Measurements from ENCODE around the gene CACNG4.
"Not testable (repeated sequence)": the region's sequence is repeated elsewhere in the genome, so short reads cannot be mapped to it uniquely, and the experiment has no call there.

CACNG4 gene

DNA sequence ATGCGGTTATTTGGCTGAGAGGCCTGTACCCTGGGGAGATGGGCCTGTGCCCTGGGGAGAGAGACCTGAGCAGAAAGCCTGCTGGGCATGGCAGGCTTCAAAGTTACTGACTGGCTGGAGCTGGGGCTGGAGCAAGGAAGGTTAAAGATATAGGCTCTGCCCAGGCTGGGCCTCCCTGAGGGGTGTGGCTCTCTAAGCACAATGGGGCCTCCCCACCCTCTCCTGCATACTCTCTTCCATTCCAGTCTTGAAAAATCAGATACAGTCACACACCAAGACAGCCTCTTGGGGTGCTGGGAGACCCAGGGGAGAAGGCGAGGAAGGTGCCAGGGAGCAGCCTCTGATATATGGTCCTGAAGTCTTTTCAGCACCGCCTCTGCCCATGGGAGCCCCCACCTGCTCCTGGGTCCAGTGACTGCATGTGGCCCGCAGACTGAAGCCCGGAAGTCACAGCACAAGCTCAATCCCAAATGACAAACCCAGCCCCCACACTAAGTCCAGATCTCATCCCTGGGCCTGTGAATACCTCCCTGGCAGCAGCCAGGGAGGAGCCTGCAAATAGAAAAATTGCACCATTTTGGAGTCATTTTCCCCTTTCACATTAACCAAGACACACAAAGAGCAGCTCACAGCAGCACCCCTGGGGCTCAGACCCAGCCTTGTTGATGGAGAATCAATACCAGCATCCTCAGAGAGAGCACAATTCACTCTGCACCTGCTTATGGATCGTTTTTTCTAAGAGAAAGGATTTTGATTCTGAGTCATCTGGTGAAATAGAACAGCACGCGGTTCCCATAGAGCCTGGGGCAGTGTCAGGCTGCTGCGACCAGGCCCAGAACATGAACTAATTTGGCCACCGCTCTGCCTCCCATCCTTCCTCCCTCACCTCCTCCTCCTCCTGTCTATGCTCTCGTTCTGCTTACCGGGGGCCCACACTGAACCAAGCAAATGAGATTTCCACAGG lies 54.2 kb downstream of the CACNG4 start:
- DNase-seq = no peak

DNA sequence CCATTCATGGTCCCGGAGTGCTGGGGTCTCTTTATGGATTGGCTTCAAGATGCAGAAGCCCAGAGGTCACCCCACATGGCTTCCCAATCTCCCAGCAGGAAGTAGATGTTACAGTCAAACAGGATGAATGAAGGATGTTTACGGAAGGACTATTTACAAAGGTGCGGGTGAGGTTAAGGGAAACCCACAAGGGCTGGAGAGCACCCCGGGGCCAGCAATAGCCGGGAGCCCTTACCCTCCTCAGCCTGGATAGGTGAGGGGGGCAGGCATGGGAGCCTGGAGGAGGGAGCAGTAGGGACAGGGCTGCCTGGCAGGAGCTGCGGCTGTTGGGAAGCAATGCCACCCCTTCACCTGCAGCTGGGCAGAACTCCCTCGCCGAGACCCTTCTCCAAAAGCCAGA lies 55.3 kb downstream of the CACNG4 start:
- DNase-seq = no peak

DNA sequence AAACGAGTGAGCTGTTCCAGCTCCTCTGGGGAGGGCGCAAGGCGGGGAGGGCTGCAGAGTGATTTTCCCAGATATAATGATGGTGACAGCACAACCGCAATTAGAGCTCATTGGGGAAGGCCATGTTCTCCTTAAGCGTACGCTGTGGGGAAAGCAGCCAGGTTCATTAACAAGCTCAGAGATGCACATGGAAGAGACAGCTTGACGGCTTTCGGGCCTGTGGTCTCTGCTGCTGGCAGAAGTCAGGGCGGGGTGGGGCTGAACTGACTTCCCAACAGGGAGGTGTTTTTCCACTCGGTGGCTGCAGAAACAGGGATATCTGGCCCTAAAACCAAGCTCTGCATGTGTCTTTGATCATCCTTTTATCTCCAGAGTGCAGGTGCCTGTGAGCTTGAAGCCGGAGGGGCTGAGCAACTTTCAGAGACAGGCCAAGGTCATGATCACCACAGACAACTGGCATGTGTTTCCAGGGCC lies 55.8 kb downstream of the CACNG4 start:
- DNase-seq = no peak

DNA sequence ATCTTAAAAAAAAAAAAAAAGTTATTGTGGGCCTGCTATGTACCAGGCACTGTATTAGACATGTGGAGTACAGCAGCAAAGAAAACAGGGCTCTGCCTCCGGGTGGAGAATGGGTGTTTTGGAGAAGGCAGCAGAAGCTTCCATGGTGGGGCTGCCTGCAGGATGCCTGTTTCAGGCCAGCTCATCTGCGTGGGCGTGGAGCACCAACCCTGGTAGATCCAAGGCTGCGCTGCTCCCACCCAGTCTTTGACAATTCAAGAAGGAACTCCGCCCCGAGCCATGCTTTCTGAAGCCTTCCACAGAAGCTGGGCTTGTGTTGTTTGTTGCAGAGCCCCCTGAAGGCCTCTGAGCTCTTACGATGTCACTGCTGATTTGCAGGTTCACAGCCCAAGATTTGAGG lies 56.7 kb downstream of the CACNG4 start:
- DNase-seq = no peak

DNA sequence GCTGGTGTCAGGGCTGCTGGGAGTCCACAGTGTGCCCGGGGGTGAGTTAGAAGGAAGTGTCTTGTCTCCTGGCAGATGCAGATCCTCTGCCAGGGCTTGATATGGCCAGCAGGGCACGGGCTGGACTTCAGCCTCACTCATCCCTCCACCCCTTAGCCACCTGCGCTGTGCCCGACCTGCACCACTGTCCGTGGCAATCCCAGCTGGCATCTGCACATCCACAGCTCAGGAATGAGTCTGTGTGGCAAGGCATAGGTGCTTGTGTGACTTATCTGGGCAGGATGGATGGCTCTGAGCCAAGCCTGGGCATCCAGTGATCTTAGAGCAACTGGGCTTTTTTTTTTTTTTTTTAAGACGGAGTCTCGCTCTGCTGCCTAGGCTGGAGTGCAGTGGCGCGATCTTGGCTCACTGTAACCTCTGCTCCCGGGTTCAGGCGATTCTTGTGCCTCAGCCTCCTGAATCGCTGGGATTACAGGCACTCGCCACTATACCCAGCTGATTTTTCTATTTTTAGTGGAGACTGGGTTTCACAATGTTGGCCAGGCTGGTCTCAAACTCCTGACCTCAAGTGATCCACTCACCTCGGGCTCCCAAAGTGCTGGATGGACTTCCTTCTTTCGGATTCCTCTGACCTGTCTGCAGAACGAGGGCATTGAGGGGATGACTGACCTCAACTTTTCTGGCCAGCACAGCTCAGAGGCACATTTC lies 57.4 kb downstream of the CACNG4 start:
- DNase-seq = no peak

DNA sequence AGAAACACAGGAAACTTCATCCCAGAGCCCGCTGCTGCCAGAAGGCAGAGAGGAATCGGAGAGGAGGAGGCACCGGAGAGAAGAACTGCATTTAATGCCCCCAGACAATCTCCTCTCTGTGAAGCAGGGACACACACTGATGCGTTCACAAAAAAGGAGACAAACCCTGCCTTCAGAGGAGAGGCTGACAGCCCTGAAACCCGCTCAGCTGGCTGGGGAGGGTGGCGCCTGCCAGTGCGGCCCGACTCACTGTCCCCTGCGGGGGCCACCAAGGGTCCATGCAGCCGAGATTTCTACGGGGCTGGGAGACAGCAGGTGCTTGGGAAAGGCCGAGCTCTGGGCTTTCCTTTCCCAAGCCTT lies 57.9 kb downstream of the CACNG4 start:
- DNase-seq = no peak

DNA sequence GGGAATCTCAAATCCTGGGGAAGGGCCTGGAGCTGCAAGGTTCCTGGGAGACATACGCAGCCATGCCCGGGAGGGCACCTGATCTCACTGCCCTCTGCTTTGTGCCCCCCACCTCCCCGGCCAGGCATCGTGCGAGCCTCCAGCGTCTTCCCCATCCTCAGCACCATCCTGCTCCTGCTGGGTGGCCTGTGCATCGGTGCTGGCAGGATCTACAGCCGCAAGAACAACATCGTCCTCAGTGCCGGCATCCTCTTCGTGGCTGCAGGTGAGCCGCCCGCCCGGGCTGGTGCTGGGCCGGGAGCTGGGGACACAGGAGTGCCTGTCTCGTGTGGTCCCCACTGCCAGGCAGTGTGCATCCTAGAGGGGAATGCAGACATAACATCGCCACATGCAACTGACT lies 60.2 kb downstream of the CACNG4 start:
- no peak for DNase-seq

DNA sequence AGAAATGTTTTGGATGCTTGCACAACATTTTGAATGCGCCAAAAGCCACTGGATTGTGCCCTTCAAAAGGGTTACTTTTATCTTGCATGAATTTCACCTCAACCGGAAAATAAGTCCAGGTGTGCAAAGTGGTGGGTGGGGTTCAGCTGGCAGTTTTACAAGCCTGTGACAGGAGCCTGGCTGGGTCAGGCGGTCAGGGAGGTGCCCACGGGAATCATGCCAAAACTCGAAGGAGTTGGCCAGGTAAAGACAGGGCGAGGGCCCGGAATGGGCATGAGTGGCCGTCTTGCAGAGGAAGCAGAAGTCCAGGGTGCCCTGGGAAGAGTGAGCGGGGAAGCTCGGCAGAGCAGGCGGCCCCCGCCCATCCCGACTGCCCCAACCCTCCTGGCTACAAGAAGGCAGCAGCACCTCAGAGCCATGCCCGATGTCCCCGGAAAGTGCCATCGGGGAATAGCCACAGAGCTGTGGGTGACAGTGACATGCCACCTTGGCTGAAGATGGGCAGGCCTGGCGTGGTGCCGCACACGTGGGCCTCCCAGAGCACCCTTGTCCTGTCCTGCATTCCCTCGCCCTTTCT lies 60.8 kb downstream of the CACNG4 start:
- DNase-seq = no peak

DNA sequence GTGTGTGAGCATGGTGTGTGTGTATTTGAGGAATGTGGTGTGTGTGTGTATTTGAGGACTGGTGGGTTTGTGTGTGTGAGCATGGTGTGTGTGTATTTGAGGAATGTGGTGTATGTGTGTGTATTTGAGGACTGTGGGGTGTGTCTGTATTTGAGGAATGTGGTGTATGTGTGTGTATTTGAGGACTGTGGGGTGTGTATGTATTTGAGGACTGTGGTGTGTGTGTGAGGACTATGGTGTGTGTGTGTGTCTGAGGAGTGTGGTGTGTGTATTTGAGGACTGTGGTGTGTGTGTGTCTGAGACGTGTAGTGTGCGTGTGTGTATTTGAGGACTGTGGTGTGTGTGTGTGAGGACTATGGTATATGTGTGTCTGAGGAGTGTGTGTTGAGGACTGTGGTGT lies 61.8 kb downstream of the CACNG4 start:
- no peak for DNase-seq

DNA sequence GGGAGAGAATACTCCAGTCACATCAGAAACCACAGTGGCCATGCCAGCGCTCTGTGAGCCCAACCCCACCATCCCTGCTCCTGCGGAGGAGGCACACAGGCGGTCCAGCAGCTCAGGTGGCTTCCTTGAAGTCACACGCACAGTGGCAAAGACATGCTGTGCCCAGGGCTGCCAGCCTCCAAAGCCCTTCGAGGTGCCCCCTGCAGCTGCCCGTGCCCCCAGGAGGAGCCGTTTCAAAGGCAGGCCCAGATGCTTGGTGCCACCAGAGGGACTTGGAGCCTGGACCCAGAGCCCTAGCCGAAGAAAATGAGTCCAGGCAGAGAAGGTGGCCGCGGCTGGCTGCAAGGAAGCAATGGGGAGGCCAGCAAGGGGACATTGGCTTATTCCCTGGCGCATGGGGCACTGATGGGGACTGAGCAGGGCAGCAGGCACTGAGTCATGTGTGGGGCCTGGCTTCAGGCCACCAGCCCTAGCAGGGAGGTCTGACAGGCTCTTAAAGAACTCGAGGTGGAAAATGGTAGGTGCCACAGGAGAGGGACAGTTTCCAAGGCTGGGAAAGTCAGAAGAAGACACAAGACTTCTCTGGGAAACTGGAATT lies 62.6 kb downstream of the CACNG4 start:
- no peak for DNase-seq

DNA sequence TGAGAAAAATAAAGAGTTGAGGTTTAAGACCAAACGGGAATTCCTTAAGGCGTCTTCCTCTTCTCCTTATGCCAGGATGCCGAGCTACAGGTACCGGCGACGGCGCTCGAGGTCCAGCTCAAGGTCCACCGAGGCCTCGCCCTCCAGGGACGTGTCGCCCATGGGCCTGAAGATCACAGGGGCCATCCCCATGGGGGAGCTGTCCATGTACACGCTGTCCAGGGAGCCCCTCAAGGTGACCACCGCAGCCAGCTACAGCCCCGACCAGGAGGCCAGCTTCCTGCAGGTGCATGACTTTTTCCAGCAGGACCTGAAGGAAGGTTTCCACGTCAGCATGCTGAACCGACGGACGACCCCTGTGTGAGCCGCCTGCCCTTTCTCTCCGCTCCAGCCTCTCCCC lies 66.1 kb downstream of the CACNG4 start:
- no peak for DNase-seq

DNA sequence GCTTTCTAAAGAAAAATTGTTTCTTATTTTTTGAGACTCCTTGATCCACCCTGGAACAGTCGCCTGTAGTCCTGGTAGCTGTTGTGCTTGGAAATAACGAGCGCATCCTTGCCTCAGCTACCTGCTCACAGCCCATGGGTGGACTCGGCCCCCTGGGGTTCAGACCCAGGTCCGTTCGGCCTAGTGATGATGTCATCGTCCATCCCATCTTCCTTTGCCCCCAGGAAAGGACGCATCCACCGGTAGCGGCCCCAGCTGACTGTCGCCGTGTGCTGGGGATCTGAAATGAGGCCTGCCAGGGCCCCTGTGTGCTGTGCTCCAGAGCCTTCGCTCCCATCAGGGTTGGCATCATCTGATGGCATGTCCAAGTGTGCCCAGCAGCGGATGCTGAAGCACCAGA lies 67.9 kb downstream of the CACNG4 start:
- DNase-seq = no peak

DNA sequence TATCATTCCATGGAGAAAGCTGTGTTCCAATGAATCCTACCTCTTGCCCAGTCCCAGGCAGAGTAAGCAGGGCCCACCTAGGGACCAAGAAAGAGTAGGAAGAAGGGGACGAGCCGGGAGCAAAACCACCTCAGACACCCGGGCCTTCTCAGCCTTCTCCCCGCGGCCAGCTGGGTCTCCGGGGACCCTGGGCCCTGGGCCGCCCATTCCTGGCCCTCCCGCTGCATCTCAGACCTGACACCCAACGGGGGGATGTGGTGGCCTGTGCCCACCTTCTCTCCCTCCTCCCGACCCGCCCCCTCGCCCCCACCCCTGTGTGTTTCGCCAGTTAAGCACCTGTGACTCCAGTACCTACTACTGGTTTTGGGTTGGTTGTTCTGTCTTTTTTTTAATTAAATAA lies 68.5 kb downstream of the CACNG4 start:
- DNase-seq = no peak

DNA sequence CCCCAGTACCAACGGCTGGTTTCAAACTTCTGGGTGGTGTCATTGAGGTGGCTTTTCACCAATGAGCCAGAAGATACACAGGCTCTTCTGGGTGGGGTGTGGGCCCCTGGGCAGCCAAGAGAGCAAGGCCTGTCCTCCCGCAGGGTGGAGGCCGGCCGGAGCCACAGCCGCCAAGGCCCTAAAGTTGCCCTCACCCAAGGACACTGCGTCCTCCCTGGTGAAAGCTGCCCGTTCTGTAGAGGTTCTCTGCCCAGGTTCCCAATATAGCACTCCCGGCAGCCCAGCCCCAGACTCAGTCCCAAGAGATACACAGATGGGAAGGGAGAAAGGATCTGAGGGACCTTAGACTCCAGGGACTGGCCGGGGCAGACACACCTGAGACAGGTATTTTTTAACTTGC lies 69.1 kb downstream of the CACNG4 start:
- DNase-seq = no peak

DNA sequence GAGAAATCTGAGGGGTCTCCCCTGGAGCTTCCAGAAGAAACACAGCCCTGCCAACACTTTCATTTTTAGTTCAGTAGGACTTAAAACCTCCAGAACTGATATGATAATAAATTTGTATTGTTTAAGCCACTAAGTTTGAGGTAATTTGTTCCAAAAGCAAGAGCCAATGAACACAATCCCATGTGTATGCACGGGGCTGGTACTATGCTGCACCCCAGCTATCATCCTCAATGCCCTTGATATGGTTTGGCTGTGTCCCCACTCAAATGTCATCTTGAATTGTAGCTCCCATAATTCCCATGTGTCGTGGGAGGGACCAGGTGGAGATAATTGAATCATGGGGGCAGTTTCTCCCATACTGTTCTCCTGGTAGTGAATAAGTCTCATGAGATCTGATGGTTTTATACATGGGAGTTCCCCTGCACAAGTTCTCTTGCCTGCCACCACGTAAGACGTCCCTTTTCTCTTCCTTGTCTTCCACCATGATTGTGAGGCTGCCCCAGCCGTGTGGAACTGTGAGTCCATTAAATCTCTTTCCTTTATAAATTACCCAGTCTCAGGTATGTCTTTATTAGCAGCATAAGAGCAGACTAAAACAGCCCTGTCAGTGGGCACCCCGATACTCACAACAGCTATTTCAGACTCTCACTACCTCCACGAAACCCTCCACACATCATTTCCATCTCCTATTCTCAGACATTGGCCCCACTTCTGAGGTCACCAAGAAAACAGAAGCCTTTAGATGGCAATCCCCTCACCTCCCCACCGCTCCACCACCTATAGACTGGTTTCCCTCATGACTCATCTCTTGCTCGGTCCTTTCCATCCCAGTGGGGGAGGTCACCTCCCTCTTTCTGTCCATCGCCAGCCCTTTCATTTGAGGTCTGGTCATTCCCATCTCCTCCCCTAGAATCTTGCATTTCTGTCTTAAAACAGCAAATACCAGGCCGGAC lies 70.9 kb downstream of the CACNG4 start:
- DNase-seq = no peak

DNA sequence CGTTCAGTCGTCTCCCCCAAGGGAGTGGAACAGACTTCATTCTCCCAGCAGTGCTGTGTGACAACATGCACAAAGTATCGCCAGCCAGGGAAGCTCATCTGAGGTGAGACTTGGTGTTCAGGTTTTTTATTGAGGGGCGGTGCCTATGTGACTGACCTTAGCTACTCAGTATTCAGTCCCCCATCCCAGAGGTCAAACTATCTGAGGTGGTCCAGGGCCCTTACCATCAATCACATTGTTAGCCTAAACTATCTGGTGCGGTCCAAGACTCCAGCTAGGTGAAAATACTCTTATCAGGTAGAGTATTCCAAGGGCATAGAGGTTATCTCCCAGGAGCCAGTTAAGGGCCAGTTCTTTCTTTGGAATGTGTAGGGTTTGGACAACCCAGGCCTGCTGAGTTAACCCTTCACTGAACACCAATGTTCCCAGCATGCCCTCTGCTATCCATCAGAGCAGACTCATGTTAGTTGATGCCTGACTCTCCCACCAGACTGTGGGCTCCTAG lies 74.4 kb downstream of the CACNG4 start:
- no peak for DNase-seq

DNA sequence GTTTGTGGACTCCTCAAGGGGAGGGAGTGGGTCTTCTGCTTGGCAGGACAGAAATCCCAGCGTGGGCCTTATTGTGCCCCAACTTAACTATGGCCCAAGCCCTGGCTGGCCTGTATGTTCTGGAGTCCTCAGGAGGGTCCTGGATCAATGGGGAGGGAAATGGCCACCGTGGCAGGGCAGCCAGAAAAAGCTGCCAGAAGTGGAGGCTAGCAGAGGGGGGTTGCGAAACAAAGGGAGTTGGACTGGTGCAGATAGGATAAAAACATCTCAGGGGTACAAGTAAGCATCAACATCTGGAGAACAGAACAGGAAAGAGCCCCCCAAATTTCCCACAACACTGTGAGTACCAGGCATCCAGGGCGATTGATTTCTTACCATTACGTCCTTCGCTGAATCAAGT lies 76.1 kb downstream of the CACNG4 start:
- DNase-seq = no peak

DNA sequence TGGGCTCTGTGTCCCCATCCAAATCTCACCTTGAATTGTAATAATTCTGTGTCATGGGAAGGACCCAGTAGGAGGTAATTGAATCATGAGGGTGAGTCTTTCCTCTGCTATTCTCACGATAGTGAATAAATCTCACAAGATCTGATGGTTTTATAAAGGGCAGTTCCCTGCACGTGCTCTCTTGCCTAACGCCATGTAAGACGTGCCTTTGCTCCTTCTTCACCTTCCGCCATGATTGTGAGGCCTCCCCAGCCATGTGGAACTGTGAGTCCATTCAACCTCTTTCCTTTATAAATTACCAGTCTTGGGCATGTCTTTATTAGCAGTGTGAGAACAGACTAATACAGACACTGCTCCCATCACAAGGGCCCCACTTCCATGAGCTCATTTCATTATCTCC lies 76.6 kb downstream of the CACNG4 start:
- DNase-seq = not testable (repeated sequence)

DNA sequence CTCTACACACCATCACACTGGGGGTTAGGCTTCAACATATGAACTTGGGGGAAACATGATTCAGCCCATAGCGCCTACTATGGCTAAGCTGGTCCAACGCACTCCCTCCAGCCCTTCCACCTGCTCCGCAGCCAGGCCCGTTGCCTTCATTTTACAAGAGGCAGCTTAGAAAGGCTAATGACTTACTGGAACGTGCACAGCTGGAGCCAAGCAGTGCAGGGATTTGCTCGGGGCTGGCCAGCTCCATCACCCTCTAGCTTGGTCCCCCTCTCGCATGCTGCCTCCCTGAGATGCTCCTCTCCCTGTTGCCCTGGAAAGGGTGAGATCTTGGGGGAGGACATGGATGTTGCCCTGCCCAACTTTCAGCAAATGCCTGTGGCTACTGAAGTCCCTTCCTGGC lies 77.0 kb downstream of the CACNG4 start:
- DNase-seq = no peak

DNA sequence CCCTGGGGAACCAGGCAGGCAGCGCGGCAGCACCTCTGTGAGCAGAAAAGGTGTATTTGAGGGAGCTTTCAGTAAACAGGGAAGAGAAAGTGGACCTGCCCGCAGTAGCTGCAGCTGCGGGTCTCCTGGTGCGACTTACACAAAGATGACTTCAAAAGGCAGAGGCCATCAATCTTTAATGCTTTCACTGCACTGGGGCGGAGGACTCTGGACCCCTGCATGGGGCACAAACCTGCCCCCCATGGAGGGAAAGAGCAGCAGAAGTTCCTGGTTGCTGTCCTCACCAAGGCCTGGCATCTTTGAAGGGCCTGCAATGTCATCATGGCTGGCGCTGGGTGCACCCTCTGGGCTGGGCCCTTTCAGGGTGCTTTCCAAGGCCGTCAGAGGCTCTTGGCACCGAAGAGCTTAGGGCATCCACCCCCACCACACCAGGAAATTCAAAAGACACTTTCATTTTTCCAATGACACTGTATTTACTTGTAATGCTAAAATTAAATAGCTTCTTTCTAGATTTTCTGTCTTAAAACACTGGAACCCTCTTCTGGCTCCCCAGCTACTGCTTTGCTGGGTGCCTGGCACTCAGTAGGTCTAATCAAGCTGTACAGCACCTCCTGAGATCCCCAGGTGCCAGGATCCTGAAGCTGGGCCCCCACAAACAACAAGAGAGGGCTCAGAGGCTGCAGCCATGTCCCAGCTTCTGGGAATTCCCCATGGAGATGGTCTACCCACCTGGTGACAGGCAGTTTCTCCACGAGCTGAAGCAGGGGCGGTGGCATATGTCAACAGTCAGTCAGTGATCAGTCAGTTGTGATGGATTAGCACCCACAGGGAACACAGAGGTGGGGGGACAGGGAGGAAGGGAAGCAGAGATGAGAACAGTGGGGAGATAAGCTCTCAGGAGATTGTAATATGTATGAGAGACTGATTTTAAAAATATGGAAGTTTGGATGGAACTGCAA lies 77.7 kb downstream of the CACNG4 start:
- DNase-seq = no peak

DNA sequence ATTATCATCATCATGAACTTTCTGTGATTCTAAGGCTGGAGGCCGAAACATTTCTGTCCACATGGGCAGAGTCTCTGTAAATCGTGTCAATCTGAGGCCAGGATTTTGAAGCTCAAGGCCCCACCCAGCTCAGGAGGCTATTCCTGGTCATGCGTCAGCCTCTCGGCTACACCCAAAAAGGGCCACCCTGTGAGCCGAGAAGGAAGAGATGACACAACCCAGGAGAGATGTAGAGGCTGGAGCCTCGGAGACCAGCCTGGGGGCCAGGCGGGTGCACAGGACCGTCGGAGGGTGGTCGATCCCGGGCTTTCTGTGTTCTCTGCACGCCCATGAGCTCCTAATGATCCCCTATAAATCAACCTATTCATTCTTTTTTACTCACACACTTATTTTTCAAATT lies 78.8 kb downstream of the CACNG4 start:
- DNase-seq = no peak
